Muscle of leg (tissue), 11 donors: ENCODE measurements around the gene ZBTB21. TPM values are rescaled to one million over a fixed set of nuclear protein-coding genes. Genes with fewer than 3 reads are reported as not detected.

ENCODE experiments used
- DNase-seq: peaks from one replicate; pipeline ENCODE4 v3.0.0; 2013
- H3K27ac ChIP-seq: one replicate; pipeline ENCODE4 v1.5.1; 2013; ENCODE audit warnings: mild to moderate bottlenecking, low read length, control low read depth
- H3K27me3 ChIP-seq: one replicate; pipeline ENCODE4 v1.6.1; 2013; ENCODE audit warnings: low read length; ENCODE audit not compliant: control insufficient read depth, insufficient read depth
- H3K36me3 ChIP-seq: one replicate; pipeline ENCODE4 v1.6.1; 2013; ENCODE audit warnings: low read length; ENCODE audit not compliant: control insufficient read depth, insufficient read depth
- H3K4me1 ChIP-seq: one replicate; pipeline ENCODE4 v1.6.1; 2013; ENCODE audit warnings: low read length; ENCODE audit not compliant: control insufficient read depth, insufficient read depth
- H3K4me3 ChIP-seq: one replicate; pipeline ENCODE4 v1.5.1; 2013; ENCODE audit warnings: low read length, control low read depth
- H3K9me3 ChIP-seq: replicated peaks from 2 replicates; pipeline ENCODE4 v1.6.1; 2013; ENCODE audit warnings: low read depth, low read length; ENCODE audit not compliant: control insufficient read depth
- WGBS: methylation state at CpG from one replicate; pipeline ENCODE4 v1.1.5; 2013; ENCODE audit warnings: missing lambda C conversion rate; ENCODE audit not compliant: insufficient coverage; 5-methylcytosine and 5-hydroxymethylcytosine counted together
- polyA plus RNA-seq, 8 donors: library from polyadenylated mRNA; unstranded; fragments of 120-200 nt; gene quantifications; one replicate each; pipeline versions ENCODE4 v1.2.1 to v1.2.3, GENCODE V29; 2013; ENCODE audit warnings: inconsistent platforms in 1 of 8, low replicate concordance in 1 of 8; ENCODE audit not compliant: insufficient read length in 8 of 8, insufficient read depth in 1 of 8
- total RNA-seq: library from RNA; stranded (reverse); fragments of 120-200 nt; gene quantifications from one replicate; pipeline ENCODE4 v1.2.4, GENCODE V29; 2013

Gene ZBTB21
- total and polyA plus RNA-seq, 9 donors: 3.5 to 8.4 (median 4.7) TPM

DNA sequence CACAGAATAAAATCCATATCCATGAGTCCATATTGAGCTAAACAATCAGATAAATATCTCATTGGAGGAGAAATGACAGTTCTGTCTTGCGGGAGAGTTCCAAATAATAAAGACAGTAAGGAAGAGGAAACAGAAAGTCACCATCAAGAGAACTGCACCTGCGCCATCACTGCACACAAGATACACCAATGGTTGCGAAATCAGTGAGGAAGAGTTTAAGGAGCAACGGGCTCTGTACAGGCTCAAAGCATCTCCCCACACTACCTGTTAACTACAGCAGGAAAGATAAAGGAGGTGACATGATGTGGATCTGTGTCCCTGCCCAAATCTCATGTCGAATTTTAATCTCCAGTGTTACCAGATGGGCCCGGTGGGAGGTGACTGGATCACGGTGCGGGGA is 64.2 kb downstream of the ZBTB21 start:
- H3K9me3 ChIP-seq: no peaks in the 10 kb centered on the region
- no peak overlapping the region for H3K4me3 ChIP-seq
- DNase-seq: no peak
- H3K36me3 ChIP-seq: no peaks in the 10 kb centered on the region
- 84% methylated on average over 3 of the region's 8 CpGs for WGBS
- H3K27ac ChIP-seq: no peak overlapping the region
- no peaks in the 10 kb centered on the region for H3K27me3 ChIP-seq
- H3K4me1 ChIP-seq: peaks cover 10% of the 10 kb centered on the region

DNA sequence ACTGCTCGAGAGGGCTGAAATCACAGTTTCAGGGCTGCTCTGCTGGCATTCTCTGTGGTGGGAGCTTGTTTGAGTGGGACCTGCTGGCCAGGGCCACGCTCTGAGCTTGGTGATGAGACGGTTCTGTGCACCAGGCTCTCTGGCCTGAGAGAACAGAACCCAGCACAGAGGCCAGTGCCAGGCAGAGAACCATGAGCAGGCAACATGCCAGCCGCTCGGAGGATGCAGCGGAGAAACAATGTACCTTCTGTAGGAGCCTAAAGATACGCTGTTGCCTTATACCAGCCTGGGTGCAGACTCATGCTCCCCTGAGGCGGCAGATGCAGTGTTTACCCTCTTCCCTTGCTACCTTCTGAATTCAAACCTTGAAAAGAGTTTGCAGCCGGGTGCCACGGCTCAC is 66.3 kb downstream of the ZBTB21 start:
- H3K4me1 ChIP-seq: peaks cover 9% of the 10 kb centered on the region
- H3K27ac ChIP-seq: no peak overlapping the region
- no peak overlapping the region for H3K4me3 ChIP-seq
- H3K9me3 ChIP-seq: no peaks in the 10 kb centered on the region
- peaks cover 9% of the 10 kb centered on the region for H3K36me3 ChIP-seq
- 93% methylated on average over 9 of the region's 10 CpGs for WGBS
- H3K27me3 ChIP-seq: no peaks in the 10 kb centered on the region
- no peak for DNase-seq

DNA sequence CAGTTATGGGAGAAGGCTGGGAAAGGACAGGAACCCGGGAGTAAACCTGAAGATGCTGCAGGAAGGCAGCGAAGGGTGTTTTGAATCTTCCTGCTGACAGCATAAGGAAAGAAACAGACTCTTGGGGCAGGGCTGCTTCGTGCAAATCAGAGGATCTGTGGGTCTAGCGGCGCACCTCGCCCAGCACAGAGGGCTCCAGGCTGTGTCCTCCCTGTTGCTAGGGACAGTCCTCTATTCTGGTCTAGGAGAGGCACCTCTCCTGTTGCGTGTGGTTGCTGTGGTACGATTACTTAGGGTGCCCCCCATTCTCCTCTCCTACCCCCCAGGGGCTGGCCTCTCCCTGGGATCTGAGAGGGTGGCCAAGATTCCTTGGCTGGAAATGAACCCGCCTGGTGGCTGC is 67.7 kb downstream of the ZBTB21 start:
- DNase-seq: no peak
- Histone ChIP-seq H3K4me3 (no peak overlapping the region), H3K36me3 (peaks cover 9% of the 10 kb centered on the region), H3K9me3 (no peaks in the 10 kb centered on the region), H3K4me1 (no peaks in the 10 kb centered on the region), H3K27ac (no peak overlapping the region), H3K27me3 (no peaks in the 10 kb centered on the region)
- 81% methylated on average over 6 of the region's 9 CpGs for WGBS

DNA sequence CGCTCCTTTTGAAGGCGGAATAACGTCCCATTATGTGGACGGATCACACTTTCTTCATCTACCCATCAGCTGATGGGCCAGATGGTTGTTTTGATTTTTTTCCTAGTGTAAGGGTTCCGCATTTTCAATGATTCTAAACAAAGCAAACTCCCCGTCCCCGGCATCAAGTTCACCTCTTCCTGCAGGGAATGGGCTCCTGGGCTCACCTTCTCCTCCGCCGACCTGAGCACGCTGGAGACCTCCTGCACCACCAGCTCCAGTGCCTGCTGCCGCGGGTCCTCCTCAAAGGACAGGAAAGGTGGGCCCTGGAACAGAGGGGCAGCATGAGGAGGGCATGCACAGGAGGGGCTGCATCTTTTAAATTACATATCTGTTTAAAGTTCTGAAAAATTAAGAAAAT is 68.2 kb downstream of the ZBTB21 start:
- no peak overlapping the region for H3K27ac ChIP-seq
- WGBS: no CpG with 5 or more reads among the region's 12 CpGs
- no peak overlapping the region for H3K4me3 ChIP-seq
- no peak for DNase-seq
- H3K4me1 ChIP-seq: no peaks in the 10 kb centered on the region
- H3K27me3 ChIP-seq: no peaks in the 10 kb centered on the region
- peaks cover 9% of the 10 kb centered on the region for H3K36me3 ChIP-seq
- no peaks in the 10 kb centered on the region for H3K9me3 ChIP-seq

DNA sequence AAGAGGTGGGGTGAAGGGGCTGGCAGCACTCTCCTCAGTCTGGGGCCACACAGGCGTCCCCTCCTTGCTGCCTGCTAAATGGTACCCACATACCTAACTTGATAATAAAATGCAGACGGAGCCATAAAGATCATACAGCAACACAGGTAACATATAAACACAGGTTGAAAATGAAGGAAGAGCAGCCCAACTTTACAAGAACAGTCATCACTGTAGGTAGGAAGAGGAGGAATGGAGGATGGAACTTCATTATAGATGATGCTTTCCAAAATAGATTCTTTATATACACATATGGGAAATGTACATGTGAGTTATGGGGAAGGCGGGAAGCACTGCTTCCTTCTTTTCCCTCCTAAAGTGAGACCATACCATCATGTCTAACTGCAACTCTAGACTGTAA is 69.7 kb downstream of the ZBTB21 start:
- Histone ChIP-seq H3K36me3 (peaks cover 9% of the 10 kb centered on the region), H3K27ac (no peak overlapping the region), H3K9me3 (no peaks in the 10 kb centered on the region), H3K27me3 (no peaks in the 10 kb centered on the region), H3K4me3 (no peak overlapping the region), H3K4me1 (no peaks in the 10 kb centered on the region)
- WGBS: no CpG with 5 or more reads among the region's 3 CpGs
- no peak for DNase-seq

DNA sequence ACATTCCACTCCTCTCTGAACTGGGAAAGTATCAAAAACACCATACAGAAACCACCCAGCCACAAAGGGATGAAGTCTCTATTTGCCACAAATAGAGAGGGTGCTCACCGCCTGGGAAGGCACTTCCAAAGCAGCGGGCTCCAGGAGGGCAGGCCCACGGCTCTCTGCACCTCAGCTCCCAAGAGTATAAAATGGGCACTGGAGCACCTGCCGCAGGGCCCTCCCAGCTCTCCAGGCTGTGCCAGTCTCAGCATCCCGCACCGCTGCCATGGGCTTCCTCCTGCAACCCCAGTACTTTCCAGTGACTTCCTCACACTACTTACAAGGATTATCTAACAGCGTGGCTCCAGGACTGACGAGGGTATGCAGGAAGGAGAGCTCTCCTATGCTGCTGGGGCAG is 70.8 kb downstream of the ZBTB21 start:
- no peaks in the 10 kb centered on the region for H3K4me1 ChIP-seq
- 91% methylated on average over 6 of the region's 8 CpGs for WGBS
- no peak overlapping the region for H3K4me3 ChIP-seq
- no peak overlapping the region for H3K27ac ChIP-seq
- H3K36me3 ChIP-seq: peaks cover 9% of the 10 kb centered on the region
- no peak for DNase-seq
- H3K27me3 ChIP-seq: no peaks in the 10 kb centered on the region
- no peaks in the 10 kb centered on the region for H3K9me3 ChIP-seq

Other genes with a start within 250 kb of the ZBTB21 start
- gene RIPK4, start 243.3 kb downstream of the ZBTB21 start, total RNA-seq: 0.22 TPM
- gene RIPK4, start 243.3 kb downstream of the ZBTB21 start, polyA plus RNA-seq: 1 to 10 TPM in 2 of 8 donors, under 1 TPM in 6; 0.16 to 1.8 (median 0.39) TPM
- gene PRDM15, start 131.0 kb downstream of the ZBTB21 start, total RNA-seq: 3.8 TPM
- gene PRDM15, start 131.0 kb downstream of the ZBTB21 start, polyA plus RNA-seq: 1 to 10 TPM; 3.9 to 6.8 (median 5.6) TPM
- 8.3 TPM for gene C2CD2, start 56.3 kb downstream of the ZBTB21 start, total RNA-seq
- 10 to 100 TPM in 1 of 8 donors, 1 to 10 TPM in 7; 7.2 to 11.2 (median 8.9) TPM for gene C2CD2, start 56.3 kb downstream of the ZBTB21 start, polyA plus RNA-seq
- 0.04 TPM for gene UMODL1, start 61.0 kb upstream of the ZBTB21 start, total RNA-seq
- gene UMODL1, start 61.0 kb upstream of the ZBTB21 start, polyA plus RNA-seq: under 1 TPM in 2 of 8 donors, not detected in 6; 0.03 to 0.20 TPM
- gene ABCG1, start 208.8 kb upstream of the ZBTB21 start, total RNA-seq: 8.6 TPM
- gene ABCG1, start 208.8 kb upstream of the ZBTB21 start, polyA plus RNA-seq: 1 to 10 TPM; 4.9 to 9.1 (median 7.5) TPM